Measurements from ENCODE around the gene ARL3. TPM values are rescaled to one million over a fixed set of nuclear protein-coding genes. Genes with fewer than 3 reads are reported as not detected.

The ARL3 gene
- total and polyA plus RNA-seq, 8 donors = 10.3 to 23.2 (median 21.8) TPM

GRCh38 chr10:102641880-102642735 is 72.1 kb downstream of the ARL3 start:
- H3K27ac ChIP-seq = peak overlapping the region; percentile 98 to 99
- H3K9me3 ChIP-seq = no peaks in the 10 kb centered on the region
- peaks cover 5 to 11% of the 10 kb centered on the region in 2 donors for H3K4me1 ChIP-seq
- ATAC-seq = peak; percentile 76
- H3K27me3 ChIP-seq = no peaks in the 10 kb centered on the region
- peak; percentile 97 to 99 (median 98) for DNase-seq
- intact Hi-C loops (cut with DNase I) = no loop called here
- H3K4me3 ChIP-seq = peak overlapping the region; percentile 76 to 85
- H3K36me3 ChIP-seq = no peaks in the 10 kb centered on the region
- no peak for TF ChIP-seq CTCF (IDR thresholded peaks at IDR 0.05)

GRCh38 chr10:102641402-102641801 is 72.8 kb downstream of the ARL3 start:
- Histone ChIP-seq H3K4me3 (peak overlapping the region; percentile 76 to 85), H3K27me3 (no peaks in the 10 kb centered on the region)
- intact Hi-C loops (cut with DNase I) = no loop called here

GRCh38 chr10:102639537-102639936 is 74.7 kb downstream of the ARL3 start:
- H3K9me3 ChIP-seq = no peaks in the 10 kb centered on the region
- no peaks in the 10 kb centered on the region for H3K36me3 ChIP-seq
- intact Hi-C loops (cut with DNase I) = no loop called here
- peaks cover 7 to 24% of the 10 kb centered on the region in 2 donors for H3K4me1 ChIP-seq
- no peak for DNase-seq
- no peak for ATAC-seq
- H3K27ac ChIP-seq = no peak overlapping the region
- no peaks in the 10 kb centered on the region for H3K27me3 ChIP-seq
- H3K4me3 ChIP-seq = no peak overlapping the region
- TF ChIP-seq CTCF (IDR thresholded peaks at IDR 0.05) = no peak

More at GRCh38 chr10:102641402-102641801, 72.8 kb downstream of the ARL3 start:
- Histone ChIP-seq H3K9me3 (no peaks in the 10 kb centered on the region), H3K36me3 (no peaks in the 10 kb centered on the region), H3K4me1 (peaks cover 0 to 6% of the 10 kb centered on the region in 2 donors), H3K27ac (peak overlapping the region; percentile 98 to 99)
- ATAC-seq = no peak
- no peak for TF ChIP-seq CTCF (IDR thresholded peaks at IDR 0.05)
- no peak for DNase-seq

- peaks cover 26 to 50% of the 10 kb centered on the region in 2 donors for H3K4me1 ChIP-seq
- peak overlapping the region; percentile 26 to 92 for H3K27ac ChIP-seq
- H3K27me3 ChIP-seq = no peaks in the 10 kb centered on the region
- H3K4me3 ChIP-seq = no peak overlapping the region
- intact Hi-C loops (cut with DNase I) = no loop called here
- ATAC-seq (peak; percentile 54), DNase-seq (peak in 1 of 4 donors; percentile 1)
- no peak for TF ChIP-seq CTCF (IDR thresholded peaks at IDR 0.05)
- peaks cover 0 to 5% of the 10 kb centered on the region in 2 donors for H3K36me3 ChIP-seq
- no peaks in the 10 kb centered on the region for H3K9me3 ChIP-seq
Measured at GRCh38 chr10:102635377-102635776, 78.8 kb downstream of the ARL3 start.

- intact Hi-C loops (cut with DNase I) = no loop called here
- ATAC-seq = peak; percentile 47
- no peak for TF ChIP-seq CTCF (IDR thresholded peaks at IDR 0.05)
- DNase-seq = peak in 2 of 4 donors; percentile 67 to 68
- H3K4me1 ChIP-seq = peaks cover 26 to 56% of the 10 kb centered on the region in 2 donors
- H3K9me3 ChIP-seq = no peaks in the 10 kb centered on the region
- H3K27me3 ChIP-seq = no peaks in the 10 kb centered on the region
- H3K36me3 ChIP-seq = peaks cover 0 to 12% of the 10 kb centered on the region in 2 donors
- no peak overlapping the region for H3K4me3 ChIP-seq
- H3K27ac ChIP-seq = peak overlapping the region; percentile 26 to 92
Measured at GRCh38 chr10:102634686-102635085, 79.5 kb downstream of the ARL3 start.

All from left lung (tissue), 10 donors.